ENCODE results near the gene ABCC8.

ABCC8 gene

GRCh38 chr11:17403980-17404759 is 72.5 kb downstream of the ABCC8 start:
- H3K4me3 ChIP-seq (ENCODE audit: low read depth, low read length): no peak overlapping the region
- DNase-seq (ENCODE audit: low read depth): no peak
- no peak for TF ChIP-seq CTCF (IDR thresholded peaks at IDR 0.05; ENCODE audit: low read depth, low read length, missing control alignments)

GRCh38 chr11:17402486-17402885 is 74.2 kb downstream of the ABCC8 start:
- no peak overlapping the region for H3K4me3 ChIP-seq (ENCODE audit: low read depth, low read length)
- TF ChIP-seq CTCF (IDR thresholded peaks at IDR 0.05; ENCODE audit: low read depth, low read length, missing control alignments): no peak
- no peak for DNase-seq (ENCODE audit: low read depth)

- no peak overlapping the region for H3K4me3 ChIP-seq (ENCODE audit: low read depth, low read length)
- no peak for TF ChIP-seq CTCF (IDR thresholded peaks at IDR 0.05; ENCODE audit: low read depth, low read length, missing control alignments)
- DNase-seq (ENCODE audit: low read depth): no peak
Observed at GRCh38 chr11:17401841-17402240, 74.8 kb downstream of the ABCC8 start.

GRCh38 chr11:17401316-17401715 is 75.3 kb downstream of the ABCC8 start:
- TF ChIP-seq CTCF (IDR thresholded peaks at IDR 0.05; ENCODE audit: low read depth, low read length, missing control alignments): no peak
- DNase-seq (ENCODE audit: low read depth): no peak
- H3K4me3 ChIP-seq (ENCODE audit: low read depth, low read length): no peak overlapping the region

GRCh38 chr11:17400048-17400775 is 76.4 kb downstream of the ABCC8 start:
- no peak for TF ChIP-seq CTCF (IDR thresholded peaks at IDR 0.05; ENCODE audit: low read depth, low read length, missing control alignments)
- DNase-seq (ENCODE audit: low read depth): no peak
- H3K4me3 ChIP-seq (ENCODE audit: low read depth, low read length): no peak overlapping the region

GRCh38 chr11:17399236-17399635 is 77.4 kb downstream of the ABCC8 start:
- TF ChIP-seq CTCF (IDR thresholded peaks at IDR 0.05; ENCODE audit: low read depth, low read length, missing control alignments): no peak
- no peak for DNase-seq (ENCODE audit: low read depth)
- H3K4me3 ChIP-seq (ENCODE audit: low read depth, low read length): no peak overlapping the region
